Measurements from ENCODE around the gene ESR1. TPM values are rescaled to one million over a fixed set of nuclear protein-coding genes. Genes with fewer than 3 reads are reported as not detected.
"Not testable (repeated sequence)": the region's sequence is repeated elsewhere in the genome, so short reads cannot be mapped to it uniquely, and the experiment has no call there.

ESR1 gene
- total and polyA plus RNA-seq, 11 donors: 0.15 to 3.5 (median 0.93) TPM

DNA sequence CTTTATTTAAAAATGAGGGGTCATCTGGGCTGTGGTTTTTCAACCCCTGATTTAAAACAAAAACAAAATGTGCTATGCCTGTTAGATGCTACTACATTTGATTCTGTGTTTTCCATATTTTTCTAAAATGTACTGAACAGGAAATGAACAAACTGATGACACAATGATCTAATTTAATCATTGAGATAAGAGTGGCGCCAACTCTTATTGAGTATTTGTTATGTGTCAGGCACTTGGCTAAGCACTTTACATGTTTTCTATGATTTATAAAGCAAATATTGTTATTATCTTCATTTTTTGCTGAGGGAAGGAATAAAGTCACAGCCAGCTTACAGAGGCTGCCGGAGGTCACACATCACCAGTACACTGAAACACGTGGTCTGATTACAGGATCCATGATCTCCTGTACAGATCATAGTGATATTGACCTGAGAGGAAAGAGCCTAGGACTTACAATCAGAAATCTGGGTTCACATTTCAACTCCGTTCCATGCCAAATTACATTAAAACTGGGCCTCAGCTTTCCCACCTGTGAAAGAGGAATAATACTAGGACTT, 166.7 kb downstream of the ESR1 start:
- intact Hi-C loops (cut with DNase I): no loop called here
- Histone ChIP-seq H3K9me3 (peaks cover 0 to 7% (median 0%) of the 10 kb centered on the region in 12 donors), H3K27ac (no peak overlapping the region), H3K36me3 (no peaks in the 10 kb centered on the region), H3K4me1 (no peaks in the 10 kb centered on the region), H3K27me3 (no peaks in the 10 kb centered on the region), H3K4me3 (no peak overlapping the region)
- no peak for DNase-seq
- no peak for ATAC-seq
- WGBS, 4 donors: 63 to 76% (median 70%) methylated on average over 4 of the region's 4 CpGs
- TF ChIP-seq POLR2A (IDR thresholded peaks at IDR 0.05): no peak
- TF ChIP-seq, protein P1, sequence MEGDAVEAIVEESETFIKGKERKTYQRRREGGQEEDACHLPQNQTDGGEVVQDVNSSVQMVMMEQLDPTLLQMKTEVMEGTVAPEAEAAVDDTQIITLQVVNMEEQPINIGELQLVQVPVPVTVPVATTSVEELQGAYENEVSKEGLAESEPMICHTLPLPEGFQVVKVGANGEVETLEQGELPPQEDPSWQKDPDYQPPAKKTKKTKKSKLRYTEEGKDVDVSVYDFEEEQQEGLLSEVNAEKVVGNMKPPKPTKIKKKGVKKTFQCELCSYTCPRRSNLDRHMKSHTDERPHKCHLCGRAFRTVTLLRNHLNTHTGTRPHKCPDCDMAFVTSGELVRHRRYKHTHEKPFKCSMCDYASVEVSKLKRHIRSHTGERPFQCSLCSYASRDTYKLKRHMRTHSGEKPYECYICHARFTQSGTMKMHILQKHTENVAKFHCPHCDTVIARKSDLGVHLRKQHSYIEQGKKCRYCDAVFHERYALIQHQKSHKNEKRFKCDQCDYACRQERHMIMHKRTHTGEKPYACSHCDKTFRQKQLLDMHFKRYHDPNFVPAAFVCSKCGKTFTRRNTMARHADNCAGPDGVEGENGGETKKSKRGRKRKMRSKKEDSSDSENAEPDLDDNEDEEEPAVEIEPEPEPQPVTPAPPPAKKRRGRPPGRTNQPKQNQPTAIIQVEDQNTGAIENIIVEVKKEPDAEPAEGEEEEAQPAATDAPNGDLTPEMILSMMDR (IDR thresholded peaks at IDR 0.05): no peak

DNA sequence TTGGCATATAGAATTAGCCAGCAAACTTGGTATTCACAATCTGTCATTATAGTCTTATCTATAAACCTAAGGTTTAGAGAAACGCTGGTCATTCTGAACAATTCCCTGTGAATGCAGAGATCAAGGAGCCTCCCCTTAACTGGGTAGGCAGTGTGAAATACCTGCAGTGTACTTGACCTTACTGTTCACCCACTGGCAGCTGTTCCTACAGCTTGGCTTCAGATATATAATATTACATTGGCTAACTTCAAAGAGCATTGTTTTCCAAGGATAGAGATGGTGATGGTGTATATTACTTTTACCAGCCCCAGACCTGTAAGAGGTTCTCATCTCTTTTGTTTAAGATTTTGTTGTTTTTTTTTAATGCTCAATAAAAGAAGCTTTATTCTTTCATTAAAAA, 168.3 kb downstream of the ESR1 start:
- intact Hi-C loops (cut with DNase I): no loop called here
- 71 to 91% (median 76%) methylated on average over 1 of the region's 1 CpG for WGBS, 4 donors
- ATAC-seq: no peak
- no peak for TF ChIP-seq POLR2A (IDR thresholded peaks at IDR 0.05)
- TF ChIP-seq, protein P1 (IDR thresholded peaks at IDR 0.05): no peak
- Histone ChIP-seq H3K4me1 (no peaks in the 10 kb centered on the region), H3K4me3 (no peak overlapping the region), H3K27me3 (no peaks in the 10 kb centered on the region), H3K36me3 (no peaks in the 10 kb centered on the region), H3K9me3 (peaks cover 0 to 7% (median 0%) of the 10 kb centered on the region in 12 donors), H3K27ac (no peak overlapping the region)
- DNase-seq: no peak

DNA sequence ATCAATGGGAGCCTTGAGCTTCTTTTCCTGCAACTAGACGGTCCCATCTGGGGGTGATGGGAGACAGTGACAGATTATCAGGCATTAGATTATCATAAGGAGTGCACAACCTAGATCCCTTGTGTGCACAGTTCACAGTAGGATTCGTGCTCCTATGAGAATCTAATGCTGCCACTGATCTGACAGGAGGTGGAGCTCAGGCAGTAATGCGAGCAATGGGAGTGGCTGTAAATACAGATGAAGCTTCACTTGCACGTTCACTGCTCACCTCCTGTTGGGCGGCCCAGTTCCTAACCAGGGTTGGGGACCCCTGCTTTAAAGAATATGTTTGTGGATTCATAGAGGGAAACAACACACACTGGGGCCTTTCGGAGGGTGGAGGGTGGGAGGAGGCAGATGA, 180.7 kb downstream of the ESR1 start:
- 38 to 50% (median 42%) methylated on average over 6 of the region's 6 CpGs for WGBS, 4 donors
- DNase-seq; intact Hi-C loops (cut with DNase I): not testable (repeated sequence)

DNA sequence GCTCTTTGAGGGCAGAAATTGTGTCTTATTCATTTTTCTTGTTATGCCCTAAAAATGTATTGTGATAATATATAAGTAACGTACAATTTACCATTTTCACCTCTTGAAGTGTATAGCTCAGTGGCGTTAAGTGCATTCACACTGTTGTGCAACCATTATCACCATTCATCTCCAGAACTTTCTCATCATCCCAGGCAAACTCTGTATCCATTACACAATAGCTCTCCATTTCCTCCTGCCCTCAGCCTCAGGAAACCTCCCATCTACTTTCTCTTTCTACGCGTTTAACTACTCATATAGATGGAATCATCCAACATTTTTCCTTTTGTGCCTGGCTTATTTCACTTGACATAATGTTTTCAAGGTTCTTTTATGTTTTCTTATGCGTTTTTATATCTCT, 184.6 kb downstream of the ESR1 start:
- H3K4me1 ChIP-seq: no peaks in the 10 kb centered on the region
- no peak overlapping the region for H3K4me3 ChIP-seq
- DNase-seq (no peak), ATAC-seq (no peak)
- TF ChIP-seq, protein P1 (IDR thresholded peaks at IDR 0.05): no peak
- no peak for TF ChIP-seq POLR2A (IDR thresholded peaks at IDR 0.05)
- WGBS, 4 donors: 76 to 82% (median 80%) methylated on average over 5 of the region's 5 CpGs
- H3K9me3 ChIP-seq: peaks cover 0 to 3% (median 0%) of the 10 kb centered on the region in 12 donors
- H3K27ac ChIP-seq: no peak overlapping the region
- H3K36me3 ChIP-seq: no peaks in the 10 kb centered on the region
- peaks cover 0 to 3% (median 0%) of the 10 kb centered on the region in 9 donors for H3K27me3 ChIP-seq
- intact Hi-C loops (cut with DNase I): no loop called here

More for the DNA sequence above, 180.7 kb downstream of the ESR1 start:
- not testable (repeated sequence) for H3K27me3 ChIP-seq, H3K4me1 ChIP-seq, H3K27ac ChIP-seq, H3K9me3 ChIP-seq, H3K36me3 ChIP-seq, ATAC-seq, H3K4me3 ChIP-seq

DNA sequence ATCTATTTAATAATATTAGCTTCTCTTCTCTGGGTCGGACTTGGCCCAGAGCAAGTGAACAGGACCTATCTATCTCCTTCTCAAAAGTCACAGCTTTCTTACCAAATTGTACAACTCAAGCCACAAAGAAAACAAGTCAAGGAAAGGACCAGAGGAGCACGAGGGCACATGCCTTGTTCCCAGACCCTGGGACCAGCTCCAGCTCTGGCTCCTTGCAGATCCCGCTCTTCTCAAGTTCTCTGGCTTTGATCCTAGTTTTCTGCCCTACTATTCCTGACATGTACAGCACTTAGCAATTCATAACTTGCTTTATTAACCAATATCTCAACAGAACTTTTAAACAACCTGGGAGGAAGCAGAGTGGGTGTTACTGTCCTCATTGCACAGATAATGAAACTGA, 185.9 kb downstream of the ESR1 start:
- TF ChIP-seq POLR2A (IDR thresholded peaks at IDR 0.05): no peak
- TF ChIP-seq, protein P1 (IDR thresholded peaks at IDR 0.05): no peak
- Histone ChIP-seq H3K36me3 (no peaks in the 10 kb centered on the region), H3K27me3 (no peaks in the 10 kb centered on the region), H3K4me3 (no peak overlapping the region), H3K27ac (no peak overlapping the region), H3K4me1 (no peaks in the 10 kb centered on the region), H3K9me3 (peaks cover 0 to 3% (median 0%) of the 10 kb centered on the region in 12 donors)
- ATAC-seq (no peak), DNase-seq (no peak)
- 58 to 74% (median 69%) methylated on average over 3 of the region's 3 CpGs for WGBS, 4 donors
- intact Hi-C loops (cut with DNase I): no loop called here
